Measurements from ENCODE around the gene ATP1A3.
"Not testable (repeated sequence)": the region's sequence is repeated elsewhere in the genome, so short reads cannot be mapped to it uniquely, and the experiment has no call there.

The ATP1A3 gene

GRCh38 chr19:41941410-41942202, 52.4 kb downstream of the ATP1A3 start:
- no peak for DNase-seq

DNA sequence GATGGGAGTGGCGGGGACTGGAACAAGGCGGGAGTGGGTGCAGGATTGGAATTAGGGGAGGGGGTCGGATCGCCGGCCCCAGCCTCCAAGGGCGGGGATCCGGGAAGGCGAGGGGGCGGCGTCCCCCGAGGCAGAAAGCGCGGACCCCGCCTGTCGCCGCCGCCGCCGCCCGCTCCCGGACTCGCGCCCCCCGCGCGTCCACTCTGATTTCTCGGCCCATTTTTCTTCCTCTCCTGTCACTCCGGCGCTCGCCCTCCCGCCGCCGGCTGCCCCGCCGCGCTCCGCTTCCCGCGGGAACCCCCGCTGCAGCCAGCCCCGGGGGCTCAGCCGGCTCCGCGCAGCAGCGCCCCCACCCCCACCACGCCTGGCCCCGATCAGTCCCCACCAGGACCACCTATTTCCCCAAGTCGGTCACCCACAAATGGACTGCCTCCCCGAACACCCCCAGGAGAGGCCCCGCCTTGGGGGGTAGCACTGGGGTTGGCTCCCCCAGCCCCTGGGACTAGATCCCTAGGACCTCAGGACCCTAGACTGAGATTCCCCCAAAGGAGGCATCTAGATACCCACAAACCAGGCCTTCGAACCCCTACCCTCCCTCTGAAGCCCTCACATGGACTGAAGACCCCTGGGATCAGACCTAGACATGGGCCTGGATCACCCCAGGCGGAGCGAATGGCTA, 53.2 kb downstream of the ATP1A3 start:
- no peak for DNase-seq

GRCh38 chr19:41939861-41940730, 53.9 kb downstream of the ATP1A3 start:
- no peak for DNase-seq

GRCh38 chr19:41939209-41939608, 54.8 kb downstream of the ATP1A3 start:
- DNase-seq = not testable (repeated sequence)

- no peak for DNase-seq
Observed at GRCh38 chr19:41937525-41938468, 56.2 kb downstream of the ATP1A3 start.

GRCh38 chr19:41936961-41937360, 57.1 kb downstream of the ATP1A3 start:
- DNase-seq = no peak

GRCh38 chr19:41936416-41936850, 57.6 kb downstream of the ATP1A3 start:
- DNase-seq = no peak

DNA sequence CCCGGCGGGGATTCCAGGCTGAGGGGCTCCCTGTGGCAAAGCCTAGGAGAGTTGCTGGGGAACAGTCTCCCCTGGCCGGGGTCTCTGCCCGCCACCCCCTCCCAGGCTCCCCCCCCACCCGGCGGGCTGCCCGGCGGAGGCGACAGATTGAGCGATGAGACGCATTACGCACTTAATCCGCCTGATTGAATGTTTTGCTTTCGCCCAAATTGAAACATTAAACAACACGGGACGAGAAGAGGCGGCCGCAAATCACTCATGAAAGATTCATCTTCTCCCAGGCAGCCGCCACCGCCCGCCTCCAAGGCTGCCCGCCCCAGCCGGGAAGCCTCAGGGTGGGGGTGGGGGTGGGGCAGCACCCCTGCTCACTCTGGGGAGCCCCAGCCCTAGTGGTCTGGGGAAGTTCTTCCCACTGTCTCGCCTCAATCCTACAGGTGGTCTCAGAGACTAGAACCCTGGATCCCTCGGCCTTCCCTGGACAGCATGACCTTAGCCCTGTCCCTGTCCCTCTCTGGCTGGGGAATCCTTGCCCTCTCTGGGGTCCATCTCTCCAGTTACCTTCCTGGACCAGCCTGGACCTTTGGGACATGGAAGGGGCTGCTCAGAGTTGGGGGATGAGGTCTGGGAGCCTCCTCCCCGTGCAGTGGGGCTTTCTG, 58.1 kb downstream of the ATP1A3 start:
- no peak for DNase-seq

GRCh38 chr19:41934849-41935374, 59.1 kb downstream of the ATP1A3 start:
- DNase-seq = peak; percentile 52 to 63

- DNase-seq = no peak
Observed at GRCh38 chr19:41933693-41934426, 60.2 kb downstream of the ATP1A3 start.

DNA sequence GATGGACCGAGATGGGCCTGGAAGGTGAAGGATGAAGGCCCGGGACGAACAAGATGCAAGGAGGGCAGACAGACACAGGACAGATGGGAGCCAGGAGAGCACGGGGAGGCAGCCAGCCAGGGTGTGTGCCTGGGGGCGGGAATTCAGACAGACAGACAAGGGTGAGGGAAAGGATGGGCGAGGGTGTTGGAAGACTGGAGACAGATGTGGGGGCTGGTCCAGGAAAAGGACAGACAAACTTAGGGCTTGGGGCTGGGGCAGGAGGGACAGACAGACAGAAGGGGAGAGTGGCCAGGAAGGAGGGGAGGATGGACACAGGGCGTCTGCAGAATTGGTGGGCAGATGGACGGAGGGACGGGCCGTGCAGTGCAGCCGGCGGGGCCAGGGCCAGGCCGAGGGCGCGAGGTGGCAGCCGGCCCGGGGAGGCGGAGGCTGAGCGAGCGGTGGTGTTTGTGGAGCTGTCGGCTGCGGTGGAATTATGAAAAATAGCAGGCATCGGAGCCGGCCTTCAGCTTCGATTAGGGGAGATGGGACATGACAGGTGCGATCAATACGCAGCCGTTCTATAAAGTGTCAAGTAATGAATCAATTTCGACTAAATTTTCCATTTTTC, 61.2 kb downstream of the ATP1A3 start:
- DNase-seq = no peak

DNA sequence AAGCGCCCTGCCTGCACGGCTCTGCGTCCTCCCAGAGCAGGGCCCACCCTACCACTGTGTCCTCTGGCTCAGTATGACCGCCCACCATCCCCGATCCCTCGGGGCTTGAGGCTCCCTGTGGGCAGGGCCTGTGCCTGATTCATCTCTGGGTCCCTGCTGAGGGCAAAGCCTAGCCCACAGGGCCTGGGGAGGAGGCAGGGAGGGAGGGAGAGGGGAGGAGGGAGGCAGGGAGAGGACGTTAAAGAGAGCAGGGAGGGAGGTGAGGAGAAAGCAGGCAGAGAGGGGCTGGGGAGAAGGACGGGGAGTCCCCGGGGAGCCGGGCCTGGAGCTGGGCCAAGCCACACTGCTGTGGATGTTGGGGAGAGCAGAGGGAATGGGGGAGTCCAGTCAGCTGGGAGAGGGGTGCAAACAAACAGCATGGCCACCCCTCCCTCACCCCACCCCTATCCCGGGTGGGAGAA, 61.7 kb downstream of the ATP1A3 start:
- no peak for DNase-seq

DNA sequence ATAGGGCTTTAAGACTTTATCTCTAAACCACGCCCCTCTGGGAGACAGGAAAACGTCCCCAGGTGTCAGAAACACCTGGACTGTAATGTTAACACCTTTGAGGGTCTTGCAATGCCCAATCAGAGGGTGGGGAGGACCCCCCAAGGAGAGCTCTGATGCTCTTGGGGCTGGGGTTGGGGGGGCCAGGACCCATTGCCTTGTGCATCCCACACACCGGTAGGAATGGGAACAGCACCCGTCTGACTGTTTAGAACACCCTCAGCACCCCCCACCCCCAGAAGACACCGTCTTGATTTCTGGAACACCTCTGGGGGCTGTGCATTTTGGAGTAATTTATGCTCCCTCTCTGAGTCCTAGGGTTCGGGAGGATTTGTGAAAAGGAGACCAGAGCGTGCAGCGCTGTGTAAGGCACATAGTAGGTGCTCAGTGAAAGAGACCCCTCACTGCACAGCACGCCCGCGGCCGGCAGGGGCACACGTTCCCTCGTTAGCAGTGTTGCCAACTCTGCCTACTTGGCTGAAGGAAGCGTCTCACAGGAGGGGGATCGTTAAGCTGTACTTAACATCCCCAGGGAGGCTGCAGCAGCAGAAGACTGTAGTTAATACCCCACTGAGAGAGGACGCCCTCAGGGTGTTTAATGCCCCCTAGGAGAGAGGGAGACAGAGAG, 63.0 kb downstream of the ATP1A3 start:
- DNase-seq = no peak

- no peak for DNase-seq
Observed at GRCh38 chr19:41930322-41930722, 63.7 kb downstream of the ATP1A3 start.

- no peak for DNase-seq
Observed at GRCh38 chr19:41929536-41930071, 64.4 kb downstream of the ATP1A3 start.

GRCh38 chr19:41928754-41929535, 65.1 kb downstream of the ATP1A3 start:
- no peak for DNase-seq

DNA sequence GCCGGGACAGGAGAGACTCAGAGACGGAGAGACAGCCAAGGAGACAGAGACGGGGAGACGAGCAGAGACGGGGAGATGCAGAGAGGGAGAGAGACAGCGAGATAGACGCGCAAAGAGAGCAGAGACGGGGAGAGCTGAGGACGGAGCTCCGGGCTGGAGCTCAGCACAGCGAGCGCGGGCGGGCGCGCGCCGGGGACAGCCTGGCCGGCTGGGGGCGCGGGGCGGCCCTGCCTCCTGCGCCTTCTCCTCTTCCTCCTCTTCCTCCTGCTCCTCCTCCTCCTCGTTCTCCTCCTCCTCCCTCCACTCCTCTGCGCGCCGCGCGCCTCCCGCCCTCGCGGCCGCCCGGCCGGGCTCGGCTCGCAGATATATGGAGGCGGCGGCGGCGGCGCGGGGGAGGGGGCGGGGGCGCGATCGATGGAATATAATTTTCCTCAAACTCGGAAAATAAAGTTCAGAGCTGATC, 65.8 kb downstream of the ATP1A3 start, which contains the start of gene ERFL:
Gene ERFL, minus strand, starts transcription at position 229 of the 463 bp plus-strand sequence. CDS start 15,530 bp downstream, outside the sequence.
- peak in 1 of 2 experiments; percentile 23 for DNase-seq
